ENCODE measurements around the gene DYNLRB1.

GRCh38 chr20:34586488-34587163, 70.4 kb downstream of the DYNLRB1 start:
- TF ChIP-seq EP300 (IDR thresholded peaks at IDR 0.05; ENCODE audit: borderline replicate concordance in 1 of 2, control insufficient read depth in 1 of 2, low read depth in 2 of 2, low read length in 2 of 2), result no peak
- no peak for TF ChIP-seq RFX5 (IDR thresholded peaks at IDR 0.05; ENCODE audit: low read depth, low read length)
- TF ChIP-seq CBFB (IDR thresholded peaks at IDR 0.05; ENCODE audit: low read depth), result no peak
- TF ChIP-seq POLR2A (IDR thresholded peaks at IDR 0.05; ENCODE audit: low read depth, low read length), result no peak
- TF ChIP-seq, protein P1, sequence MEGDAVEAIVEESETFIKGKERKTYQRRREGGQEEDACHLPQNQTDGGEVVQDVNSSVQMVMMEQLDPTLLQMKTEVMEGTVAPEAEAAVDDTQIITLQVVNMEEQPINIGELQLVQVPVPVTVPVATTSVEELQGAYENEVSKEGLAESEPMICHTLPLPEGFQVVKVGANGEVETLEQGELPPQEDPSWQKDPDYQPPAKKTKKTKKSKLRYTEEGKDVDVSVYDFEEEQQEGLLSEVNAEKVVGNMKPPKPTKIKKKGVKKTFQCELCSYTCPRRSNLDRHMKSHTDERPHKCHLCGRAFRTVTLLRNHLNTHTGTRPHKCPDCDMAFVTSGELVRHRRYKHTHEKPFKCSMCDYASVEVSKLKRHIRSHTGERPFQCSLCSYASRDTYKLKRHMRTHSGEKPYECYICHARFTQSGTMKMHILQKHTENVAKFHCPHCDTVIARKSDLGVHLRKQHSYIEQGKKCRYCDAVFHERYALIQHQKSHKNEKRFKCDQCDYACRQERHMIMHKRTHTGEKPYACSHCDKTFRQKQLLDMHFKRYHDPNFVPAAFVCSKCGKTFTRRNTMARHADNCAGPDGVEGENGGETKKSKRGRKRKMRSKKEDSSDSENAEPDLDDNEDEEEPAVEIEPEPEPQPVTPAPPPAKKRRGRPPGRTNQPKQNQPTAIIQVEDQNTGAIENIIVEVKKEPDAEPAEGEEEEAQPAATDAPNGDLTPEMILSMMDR (IDR thresholded peaks at IDR 0.05 in 2 of 3, conservative IDR thresholded peaks at IDR 0.05 in 1 of 3; ENCODE audit: control insufficient read depth in 2 of 3, extremely low read depth in 1 of 3, insufficient read depth in 1 of 3, low read depth in 3 of 3, low read length in 3 of 3), result no peak
- TF ChIP-seq, protein P2, sequence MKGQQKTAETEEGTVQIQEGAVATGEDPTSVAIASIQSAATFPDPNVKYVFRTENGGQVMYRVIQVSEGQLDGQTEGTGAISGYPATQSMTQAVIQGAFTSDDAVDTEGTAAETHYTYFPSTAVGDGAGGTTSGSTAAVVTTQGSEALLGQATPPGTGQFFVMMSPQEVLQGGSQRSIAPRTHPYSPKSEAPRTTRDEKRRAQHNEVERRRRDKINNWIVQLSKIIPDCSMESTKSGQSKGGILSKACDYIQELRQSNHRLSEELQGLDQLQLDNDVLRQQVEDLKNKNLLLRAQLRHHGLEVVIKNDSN (IDR thresholded peaks at IDR 0.05; ENCODE audit: borderline replicate concordance, extremely low read length, insufficient read depth, low read depth, low read length), result no peak
- TF ChIP-seq MTA2 (IDR thresholded peaks at IDR 0.05; ENCODE audit: low read depth), result no peak
- TF ChIP-seq, protein P3, sequence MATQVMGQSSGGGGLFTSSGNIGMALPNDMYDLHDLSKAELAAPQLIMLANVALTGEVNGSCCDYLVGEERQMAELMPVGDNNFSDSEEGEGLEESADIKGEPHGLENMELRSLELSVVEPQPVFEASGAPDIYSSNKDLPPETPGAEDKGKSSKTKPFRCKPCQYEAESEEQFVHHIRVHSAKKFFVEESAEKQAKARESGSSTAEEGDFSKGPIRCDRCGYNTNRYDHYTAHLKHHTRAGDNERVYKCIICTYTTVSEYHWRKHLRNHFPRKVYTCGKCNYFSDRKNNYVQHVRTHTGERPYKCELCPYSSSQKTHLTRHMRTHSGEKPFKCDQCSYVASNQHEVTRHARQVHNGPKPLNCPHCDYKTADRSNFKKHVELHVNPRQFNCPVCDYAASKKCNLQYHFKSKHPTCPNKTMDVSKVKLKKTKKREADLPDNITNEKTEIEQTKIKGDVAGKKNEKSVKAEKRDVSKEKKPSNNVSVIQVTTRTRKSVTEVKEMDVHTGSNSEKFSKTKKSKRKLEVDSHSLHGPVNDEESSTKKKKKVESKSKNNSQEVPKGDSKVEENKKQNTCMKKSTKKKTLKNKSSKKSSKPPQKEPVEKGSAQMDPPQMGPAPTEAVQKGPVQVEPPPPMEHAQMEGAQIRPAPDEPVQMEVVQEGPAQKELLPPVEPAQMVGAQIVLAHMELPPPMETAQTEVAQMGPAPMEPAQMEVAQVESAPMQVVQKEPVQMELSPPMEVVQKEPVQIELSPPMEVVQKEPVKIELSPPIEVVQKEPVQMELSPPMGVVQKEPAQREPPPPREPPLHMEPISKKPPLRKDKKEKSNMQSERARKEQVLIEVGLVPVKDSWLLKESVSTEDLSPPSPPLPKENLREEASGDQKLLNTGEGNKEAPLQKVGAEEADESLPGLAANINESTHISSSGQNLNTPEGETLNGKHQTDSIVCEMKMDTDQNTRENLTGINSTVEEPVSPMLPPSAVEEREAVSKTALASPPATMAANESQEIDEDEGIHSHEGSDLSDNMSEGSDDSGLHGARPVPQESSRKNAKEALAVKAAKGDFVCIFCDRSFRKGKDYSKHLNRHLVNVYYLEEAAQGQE (IDR thresholded peaks at IDR 0.05; ENCODE audit: low read depth, low read length), result no peak
